ENCODE data around the gene ENSA. TPM values are rescaled to one million over a fixed set of nuclear protein-coding genes. Genes with fewer than 3 reads are reported as not detected.
"Not testable (repeated sequence)": the region's sequence is repeated elsewhere in the genome, so short reads cannot be mapped to it uniquely, and the experiment has no call there.

The ENSA gene, protein sequence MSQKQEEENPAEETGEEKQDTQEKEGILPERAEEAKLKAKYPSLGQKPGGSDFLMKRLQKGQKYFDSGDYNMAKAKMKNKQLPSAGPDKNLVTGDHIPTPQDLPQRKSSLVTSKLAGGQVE
- polyA plus RNA-seq (2014; cell fraction: cytosol; rRNA removed): 272 and 337 TPM in 2 replicates
- polyA plus RNA-seq (2014; cell fraction: nucleus; rRNA removed): 173 and 181 TPM in 2 replicates

DNA sequence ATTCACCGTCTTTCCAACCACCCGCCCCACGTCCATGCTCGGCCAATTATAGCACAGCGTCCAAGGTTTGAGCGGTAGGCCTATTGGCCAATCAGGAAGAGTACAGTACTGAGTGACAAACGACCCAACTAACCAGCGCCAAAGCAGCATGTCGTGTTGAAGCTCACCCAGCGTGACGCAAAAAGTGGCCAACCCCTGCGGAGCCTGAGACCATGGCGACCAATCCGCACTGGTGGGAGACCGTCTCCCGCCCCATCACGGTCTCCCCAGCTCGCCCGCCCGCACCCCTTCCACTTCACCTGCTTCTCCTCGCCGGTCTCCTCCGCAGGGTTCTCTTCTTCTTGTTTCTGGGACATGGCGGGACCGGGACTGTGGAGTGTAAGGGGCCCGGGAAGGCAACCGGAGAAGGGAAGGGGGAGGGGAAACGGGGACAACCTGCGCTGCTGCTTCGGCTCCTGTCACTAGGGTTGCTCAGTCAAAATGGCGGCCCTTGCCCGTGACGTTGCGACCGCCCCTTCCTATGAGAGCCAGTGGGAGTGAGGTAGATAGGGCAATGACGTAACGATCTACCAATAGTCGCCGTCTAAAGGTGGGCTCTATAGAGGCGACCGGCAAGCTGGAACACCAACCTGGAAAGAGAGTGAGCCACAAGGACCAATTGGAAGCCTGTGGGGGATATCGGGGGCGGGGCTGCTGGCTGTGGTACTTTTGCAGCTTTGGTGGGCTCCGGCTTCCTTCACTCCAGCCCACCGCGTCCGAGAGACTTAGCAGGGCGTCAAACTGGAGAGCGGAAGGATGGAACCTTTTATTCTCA is at the start of gene ENSA:
Gene ENSA, minus strand, starts transcription at position 498 of the 814 bp plus-strand sequence. Its CDS starts 142 bp downstream, at position 356.
- DNase-seq (ENCODE audit: low spot score): peak; percentile 100

DNA sequence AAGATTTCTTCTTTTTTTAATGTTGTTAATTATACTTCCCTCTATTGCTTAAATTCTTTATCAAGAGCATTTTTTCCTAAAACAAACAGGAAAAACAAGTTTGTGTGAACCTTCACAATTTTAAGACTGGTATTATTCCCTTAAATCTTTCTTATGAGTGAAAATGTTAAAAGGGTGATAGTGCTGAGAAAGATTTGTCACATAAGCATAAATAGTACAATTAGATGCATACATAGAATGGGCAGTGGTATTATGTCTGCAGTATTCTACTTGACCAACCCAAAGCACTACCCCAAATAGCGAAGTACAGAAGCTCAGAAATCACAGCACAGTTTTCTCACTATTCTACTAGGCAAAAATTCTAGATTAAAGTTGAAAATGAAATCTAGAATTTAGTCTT is 49.6 kb upstream of the ENSA start:
- no peak for DNase-seq (ENCODE audit: low spot score)

DNA sequence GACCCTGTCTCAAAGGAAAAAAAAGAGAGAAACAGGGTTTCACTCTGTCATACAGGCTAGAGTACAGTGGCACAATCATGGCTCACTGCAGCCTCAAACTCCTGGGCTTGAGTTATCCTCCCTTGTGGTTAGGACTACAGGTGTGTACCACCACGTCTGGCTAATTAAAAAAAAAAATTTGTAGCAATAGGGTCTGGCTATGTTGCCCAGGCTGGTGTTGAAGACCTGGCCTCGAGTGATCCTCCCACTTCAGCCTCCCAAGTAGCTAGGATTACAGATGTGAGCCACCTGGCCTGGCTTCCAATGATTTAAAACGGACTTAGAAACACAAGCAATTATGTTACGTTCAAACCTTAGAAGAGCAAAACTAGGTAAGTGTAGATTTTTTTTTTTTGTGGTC is 45.5 kb upstream of the ENSA start:
- no peak for DNase-seq (ENCODE audit: low spot score)

DNA sequence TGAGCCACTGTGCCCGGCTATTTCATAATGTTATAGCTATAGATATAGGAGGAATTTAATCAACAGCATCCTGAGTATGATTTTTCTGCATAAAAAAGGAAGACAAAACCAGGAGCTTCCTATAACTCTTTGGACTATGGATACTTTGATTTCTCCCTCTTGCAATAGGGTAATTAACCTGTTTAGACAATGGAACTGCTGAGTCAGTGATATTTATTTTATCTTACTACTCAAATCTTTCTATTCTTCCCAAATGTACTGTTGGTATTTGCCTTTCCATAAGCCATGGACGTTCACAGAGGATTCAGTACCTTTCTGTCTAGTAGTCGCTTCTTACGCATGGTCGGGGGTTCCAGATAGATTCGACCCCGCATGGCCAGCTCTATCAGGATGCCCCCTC is 33.9 kb upstream of the ENSA start:
- no peak for DNase-seq (ENCODE audit: low spot score)

DNA sequence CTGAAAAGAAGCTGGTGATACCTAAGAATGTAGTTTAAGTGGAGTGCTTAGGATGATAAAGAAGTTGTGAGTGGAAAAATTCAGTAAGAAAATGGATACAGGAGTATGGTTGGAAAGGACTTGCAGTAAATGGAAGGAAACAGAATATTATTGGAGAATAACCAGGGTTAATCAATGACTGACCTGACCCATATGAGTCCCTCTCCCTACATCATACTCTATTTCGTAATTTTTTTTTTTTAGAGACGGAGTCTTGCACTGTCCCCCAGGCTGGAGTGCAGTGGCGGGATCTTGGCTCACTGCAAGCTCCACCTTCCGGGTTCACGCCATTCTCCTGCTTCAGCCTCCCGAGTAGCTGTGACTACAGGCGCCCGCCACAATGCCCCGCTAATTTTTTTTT is 33.4 kb upstream of the ENSA start:
- no peak for DNase-seq (ENCODE audit: low spot score)

DNA sequence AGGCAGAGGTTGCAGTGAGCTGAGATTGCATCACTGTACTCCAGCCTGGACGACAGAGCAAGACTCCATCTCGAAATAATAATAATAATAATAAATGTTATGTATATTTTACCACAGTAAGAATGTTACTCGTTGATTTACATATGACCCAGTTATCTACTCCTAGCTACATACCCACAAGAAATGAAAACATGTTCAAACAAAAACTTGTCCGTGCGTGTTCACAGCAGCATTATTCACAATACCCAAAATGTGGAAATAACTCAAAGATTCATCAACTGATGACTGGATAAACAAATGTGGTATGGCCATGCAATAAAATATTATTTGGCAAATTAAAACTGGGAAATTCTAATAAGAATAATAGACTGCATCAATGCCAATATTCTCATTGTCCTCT is 31.7 kb upstream of the ENSA start:
- no peak for DNase-seq (ENCODE audit: low spot score)

DNA sequence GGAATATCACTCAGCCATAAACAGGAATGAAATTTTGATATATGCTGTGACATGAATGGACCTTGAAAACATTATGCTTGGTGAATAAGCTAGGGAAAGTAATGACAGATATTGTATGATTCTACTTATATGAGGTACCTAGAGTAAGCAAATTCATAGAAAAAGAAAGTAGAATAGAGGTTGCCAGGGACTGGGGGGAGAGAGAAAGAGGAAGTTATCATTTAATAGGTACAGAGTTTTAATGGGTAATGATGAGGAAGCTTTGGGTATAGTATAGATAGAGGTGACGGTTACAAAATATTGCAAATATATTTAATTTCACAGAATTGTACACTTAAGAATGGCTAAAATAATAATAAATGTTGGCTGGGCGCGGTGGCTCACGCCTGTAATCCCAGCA is 31.2 kb upstream of the ENSA start:
- DNase-seq (ENCODE audit: low spot score): no peak

DNA sequence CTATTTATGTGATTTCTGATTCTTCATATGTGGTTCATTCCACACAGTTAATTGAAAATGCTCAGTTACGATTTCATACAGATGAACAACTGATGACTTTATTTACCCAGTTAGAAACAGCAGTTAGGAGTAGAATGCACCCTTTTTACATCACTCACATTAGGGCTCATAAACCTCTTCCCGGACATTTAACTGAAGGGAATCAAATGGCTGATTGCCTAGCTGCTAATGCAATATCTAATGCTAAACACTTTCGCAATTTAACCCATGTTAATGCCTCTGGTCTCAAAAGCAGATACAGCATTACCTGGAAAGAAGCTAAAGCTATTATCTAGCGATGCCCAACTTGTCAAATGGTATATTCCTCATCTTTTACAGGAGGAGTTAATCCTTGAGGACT is 27.7 kb upstream of the ENSA start:
- not testable (repeated sequence) for DNase-seq (ENCODE audit: low spot score)

DNA sequence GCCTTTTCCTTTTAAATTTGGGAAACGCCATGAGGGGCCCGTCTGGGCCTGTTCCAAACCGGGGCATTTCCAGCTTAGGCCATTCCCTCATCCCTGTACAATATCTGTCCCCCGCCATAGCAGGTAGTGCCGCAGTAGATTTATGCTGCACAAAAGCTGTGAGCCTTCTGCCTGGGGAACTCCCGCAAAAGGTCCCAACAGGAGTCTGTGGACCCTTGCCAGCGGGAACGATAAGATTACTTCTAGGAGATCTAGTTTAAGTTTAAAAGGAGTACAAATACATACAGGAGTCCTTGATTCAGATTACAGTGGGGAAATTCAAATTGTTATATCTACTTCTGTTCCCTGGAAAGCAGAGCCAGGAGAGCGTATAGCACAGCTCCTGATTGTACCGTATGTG is 25.2 kb upstream of the ENSA start:
- DNase-seq (ENCODE audit: low spot score): not testable (repeated sequence)

DNA sequence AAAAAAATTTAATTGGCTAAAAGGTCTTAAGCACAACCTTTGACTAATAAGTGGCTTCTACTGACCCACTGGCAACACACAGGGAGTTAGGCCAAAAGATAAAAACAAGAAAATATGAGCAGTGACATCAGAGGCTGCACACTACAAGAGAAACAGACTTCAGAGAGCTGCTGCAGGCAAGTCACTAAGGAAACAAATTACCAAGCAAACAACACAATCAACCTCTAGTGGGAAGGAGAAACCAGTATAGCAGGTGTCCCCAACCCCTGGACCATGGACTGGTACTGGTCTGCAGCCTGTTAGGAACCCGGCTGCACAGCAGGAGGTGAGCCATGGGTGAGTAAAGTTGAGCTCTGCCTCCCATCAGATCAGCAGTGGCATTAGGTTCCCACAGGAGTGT is 20.8 kb upstream of the ENSA start:
- DNase-seq (ENCODE audit: low spot score): no peak

DNA sequence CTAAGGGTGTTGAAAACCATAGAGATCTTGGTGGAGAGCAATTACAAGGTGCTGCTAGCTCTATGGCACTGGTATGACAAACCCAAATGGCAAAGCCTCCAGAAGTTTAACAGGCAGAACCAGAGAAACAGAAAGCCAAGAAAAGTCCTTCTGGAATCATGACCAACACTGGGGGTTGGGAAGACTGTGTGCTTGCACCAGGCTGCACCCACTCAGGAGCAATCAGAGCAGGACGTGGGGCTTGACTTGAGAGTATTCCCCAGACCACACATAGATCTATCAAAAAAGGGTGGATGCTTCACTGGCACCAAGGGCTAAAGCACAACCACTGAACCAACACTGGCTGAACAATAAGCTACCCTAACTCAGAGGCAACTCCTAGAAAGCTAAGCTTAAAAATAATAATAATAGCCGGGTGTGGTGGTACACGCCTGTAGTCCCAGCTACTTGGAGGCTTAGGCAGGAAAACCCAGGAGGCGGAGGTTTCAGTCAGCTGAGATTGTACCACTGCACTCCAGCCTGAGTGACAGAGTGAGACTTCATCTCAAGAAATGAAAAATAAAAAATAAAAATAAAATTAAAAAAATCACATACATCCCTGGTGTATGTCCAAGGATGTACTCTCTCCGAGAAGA is 20.1 kb upstream of the ENSA start:
- DNase-seq (ENCODE audit: low spot score): no peak

DNA sequence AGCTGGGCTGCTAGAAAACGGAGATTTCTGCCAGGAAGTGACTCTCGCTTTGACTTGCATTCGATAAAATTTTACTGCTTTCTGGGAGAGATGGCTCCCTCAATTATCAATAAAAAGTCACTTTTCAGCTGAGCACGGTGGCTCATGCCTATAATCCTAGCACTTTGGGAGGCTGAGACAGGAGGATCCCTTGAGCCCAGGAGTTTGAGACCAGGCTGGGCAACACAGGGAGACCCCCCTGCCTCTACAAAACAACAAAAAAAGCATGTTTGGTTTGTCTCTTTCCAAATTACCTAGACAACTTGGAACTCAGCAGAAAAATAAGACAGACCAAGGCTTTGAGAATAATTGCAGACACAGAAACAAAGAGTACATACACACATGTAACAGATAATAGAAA is 12.9 kb upstream of the ENSA start:
- no peak for DNase-seq (ENCODE audit: low spot score)

DNA sequence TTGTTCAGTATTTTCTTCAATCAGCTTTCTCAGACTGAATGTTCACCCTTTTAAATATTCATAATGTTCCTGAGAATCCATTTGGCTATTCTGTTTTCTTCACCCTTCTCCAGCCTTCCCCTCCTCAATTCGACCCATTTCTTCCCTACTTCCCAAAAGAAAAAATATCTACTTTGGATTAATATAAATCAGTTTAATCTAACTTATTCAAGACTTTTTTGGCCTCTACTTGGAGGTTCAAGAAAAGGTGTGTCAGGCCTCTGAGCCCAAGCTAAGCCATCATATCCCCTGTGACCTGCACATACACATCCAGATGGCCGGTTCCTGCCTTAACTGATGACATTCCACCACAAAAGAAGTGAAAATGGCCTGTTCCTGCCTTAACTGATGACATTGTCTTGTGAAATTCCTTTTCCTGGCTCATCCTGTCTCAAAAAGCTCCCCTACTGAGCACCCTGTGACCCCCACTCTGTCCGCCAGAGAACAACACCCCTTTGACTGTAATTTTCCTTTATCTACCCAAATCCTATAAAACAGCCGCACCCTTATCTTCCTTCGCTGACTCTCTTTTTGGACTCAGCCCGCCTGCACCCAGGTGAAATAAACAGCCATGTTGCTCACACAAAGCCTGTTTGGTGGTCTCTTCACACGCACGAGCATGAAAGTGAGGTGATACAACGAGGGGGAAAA is 11.9 kb upstream of the ENSA start:
- DNase-seq (ENCODE audit: low spot score): not testable (repeated sequence)

DNA sequence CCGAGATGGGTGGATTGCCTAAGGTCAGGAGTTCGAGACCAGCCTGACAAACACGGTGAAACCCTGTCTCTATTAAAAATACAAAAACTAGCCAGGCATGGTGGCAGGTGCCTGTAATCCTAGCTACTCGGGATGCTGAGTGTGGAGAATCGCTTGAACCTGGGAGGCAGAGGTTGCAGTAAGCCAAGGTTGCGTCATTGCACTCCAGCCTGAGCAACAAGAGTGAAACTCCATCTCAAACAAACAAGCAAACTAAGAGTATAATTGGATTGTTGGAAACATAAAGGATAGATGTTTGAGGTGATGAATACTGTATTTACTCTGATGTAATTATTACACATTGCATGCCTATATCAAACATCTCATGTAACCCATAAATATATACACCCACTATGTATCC is 9.0 kb upstream of the ENSA start:
- DNase-seq (ENCODE audit: low spot score): not testable (repeated sequence)

DNA sequence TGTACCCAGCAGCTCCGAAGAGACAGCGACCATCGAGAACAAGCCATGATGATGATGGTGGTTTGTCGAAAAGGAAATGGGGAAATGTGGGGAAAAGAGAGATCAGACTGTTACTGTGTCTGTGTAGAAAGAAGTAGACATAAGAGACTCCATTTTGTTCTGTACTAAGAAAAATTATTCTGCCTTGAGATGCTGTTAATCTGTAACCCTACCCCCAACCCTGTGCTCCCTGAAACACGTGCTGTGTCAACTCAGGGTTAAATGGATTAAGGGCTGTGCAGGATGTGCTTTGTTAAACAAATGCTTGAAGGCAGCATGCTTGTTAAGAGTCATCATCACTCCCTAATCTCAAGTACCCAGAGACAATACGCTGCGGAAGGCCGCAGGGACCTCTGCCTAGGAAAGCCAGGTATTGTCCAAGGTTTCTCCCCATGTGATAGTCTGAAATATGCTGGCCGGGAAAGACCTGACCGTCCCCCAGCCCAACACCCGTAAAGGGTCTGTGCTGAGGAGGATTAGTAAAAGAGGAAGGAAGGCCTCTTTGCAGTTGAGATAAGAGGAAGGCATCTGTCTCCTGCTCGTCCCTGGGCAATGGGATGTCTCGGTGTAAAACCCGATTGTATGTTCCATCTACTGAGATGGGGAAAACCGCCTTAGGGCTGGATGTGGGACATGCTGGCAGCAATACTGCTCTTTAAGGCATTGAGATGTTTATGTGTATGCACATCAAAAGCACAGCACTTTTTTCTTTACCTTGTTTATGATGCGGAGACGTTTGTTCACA is 5.6 kb upstream of the ENSA start:
- not testable (repeated sequence) for DNase-seq (ENCODE audit: low spot score)

DNA sequence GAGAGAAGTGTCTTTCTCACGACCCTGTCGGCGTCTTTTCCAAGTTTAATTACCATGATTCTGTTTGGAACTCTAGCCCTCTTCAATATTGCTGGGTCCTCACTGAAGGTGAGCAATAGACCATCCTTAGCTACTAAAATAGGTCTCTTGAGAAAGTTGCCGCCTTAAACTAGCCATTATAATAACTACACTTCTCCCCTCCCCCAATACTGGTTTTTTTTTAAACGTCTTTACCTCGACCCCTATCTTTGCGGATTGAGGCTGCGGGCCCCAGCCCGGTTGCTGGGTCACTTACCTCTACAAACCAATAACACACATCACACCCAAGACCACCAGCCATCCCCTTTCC is 672 bp downstream of the ENSA start:
- DNase-seq (ENCODE audit: low spot score): no peak

DNA sequence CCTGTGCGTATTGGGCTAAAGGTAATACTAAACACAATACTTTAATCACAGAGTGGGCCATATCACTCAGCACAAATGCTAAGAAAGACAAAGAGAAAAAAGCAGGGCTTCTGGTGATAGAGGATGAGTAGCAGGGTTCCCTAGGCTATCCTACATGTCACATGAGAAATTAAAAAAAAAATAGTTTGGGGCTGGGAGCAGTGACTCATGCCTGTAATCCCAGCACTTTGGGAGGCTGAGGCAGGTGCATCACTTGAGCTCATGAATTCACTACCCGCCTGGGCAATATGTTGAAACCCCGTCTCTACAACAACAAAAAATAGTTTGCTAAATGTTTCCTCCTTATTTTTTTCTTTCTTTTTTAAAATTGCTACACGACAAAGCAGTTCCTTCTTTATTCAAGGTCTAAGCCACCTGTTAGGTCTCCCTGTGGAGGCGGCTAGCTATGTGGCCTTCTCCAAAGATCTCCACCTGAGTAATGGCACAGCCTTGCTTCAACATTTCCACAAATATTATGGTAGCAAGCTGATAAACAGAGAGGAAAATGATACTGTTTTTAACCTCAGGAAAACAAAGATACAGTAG is 1.5 kb downstream of the ENSA start:
- DNase-seq (ENCODE audit: low spot score): no peak

DNA sequence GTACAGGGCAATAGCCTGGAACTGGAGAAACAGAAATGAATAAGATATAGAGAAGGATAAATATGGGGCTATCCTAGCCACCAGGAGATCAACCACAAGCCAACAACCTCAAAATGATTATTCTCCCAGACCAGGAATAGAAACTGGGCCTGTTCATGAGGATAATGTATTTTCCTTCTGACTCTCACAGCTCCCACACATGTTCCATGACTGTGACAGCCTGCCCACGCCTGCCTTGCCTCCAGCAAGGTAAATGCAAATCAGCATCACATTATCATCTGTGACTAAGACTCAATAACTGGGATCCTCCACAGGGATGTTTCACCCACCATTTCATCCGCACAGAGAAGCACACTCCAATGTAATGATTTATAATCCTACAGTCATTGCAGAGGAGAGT is 3.3 kb downstream of the ENSA start:
- no peak for DNase-seq (ENCODE audit: low spot score)

DNA sequence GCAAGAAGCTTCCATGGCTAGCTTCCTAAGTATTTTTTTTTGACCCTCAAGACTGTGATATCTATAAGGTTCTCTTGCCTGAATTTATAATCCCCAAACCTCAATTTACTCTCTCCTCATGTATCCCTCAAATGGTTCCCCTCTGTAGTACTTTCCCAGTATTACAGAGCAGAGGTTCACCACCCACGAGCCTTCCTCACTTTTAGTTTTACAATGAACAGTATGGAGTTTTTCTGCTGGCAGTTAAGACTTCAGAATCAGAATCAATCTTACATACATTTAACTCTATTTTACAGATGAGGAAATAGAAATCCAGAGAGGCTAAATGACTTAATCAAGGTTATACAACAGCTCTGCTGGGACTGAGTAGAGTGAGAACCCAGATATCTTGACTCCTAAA is 4.9 kb downstream of the ENSA start:
- DNase-seq (ENCODE audit: low spot score): not testable (repeated sequence)

DNA sequence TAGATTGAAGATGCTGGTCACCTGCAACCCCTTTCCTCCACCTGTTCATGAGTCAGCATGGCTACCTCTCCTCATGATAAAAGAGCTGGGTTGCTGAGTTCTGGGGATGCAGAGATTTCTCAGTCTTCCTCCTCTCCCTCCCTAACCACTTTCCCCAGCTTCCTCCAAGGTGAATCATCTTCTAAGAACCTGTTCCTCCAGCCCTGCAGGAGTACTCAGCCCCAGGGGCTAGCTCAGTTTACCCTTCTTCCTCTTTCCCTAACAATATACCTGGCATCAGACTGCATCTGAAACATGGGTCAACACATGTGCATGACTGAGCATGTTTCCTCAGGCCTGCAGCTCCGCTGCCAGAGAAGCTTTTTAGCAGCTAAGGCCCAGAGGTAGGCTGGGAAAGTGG is 5.3 kb downstream of the ENSA start:
- not testable (repeated sequence) for DNase-seq (ENCODE audit: low spot score)

DNA sequence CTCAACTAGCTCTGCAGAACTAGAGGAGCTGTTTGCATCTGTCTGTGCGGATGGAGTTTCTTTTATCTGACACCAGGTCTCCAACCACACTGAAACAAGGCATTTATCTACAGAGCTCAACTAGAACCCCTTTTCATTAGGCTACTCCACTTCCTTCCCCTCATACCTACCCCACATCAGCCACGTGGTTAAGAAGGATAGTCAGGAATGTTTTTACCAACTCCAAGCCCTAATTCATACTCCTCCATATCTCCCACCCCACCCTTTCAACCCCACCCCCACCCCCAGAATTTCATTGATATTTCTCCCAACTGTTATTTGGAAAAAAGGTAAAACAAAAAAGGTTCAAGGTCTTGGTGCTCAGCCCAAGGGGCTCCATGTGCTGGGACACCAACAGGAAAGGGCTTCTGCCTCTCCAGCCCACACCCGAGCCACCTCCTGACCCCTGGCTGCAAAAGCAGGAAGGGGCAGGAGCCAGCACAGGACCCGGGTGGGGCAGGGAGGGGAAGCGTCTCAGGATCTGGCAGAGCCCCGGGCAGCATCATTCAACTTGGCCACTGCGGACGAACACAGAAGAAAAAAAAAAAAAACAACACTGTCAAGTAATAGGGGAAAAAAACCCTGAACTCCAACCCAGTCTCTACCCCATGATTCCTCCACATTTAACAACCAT is 7.0 kb downstream of the ENSA start:
- no peak for DNase-seq (ENCODE audit: low spot score)

Measured in SK-N-DZ (cell line).